GM12865 (cell line): Measurements from ENCODE around the gene OSCP1.

Experiments
- DNase-seq: peaks from one replicate; pipeline ENCODE4 v3.0.0; 2010; ENCODE audit warnings: low read depth
- H3K4me3 ChIP-seq: 2 replicates; pipeline ENCODE4 v1.5.1; 2011; ENCODE audit warnings: mild to moderate bottlenecking, low read depth, low read length, control low read depth
- TF ChIP-seq, protein P1 (sequence below): IDR thresholded peaks from 2 replicates; pipeline ENCODE4 v1.5.1; 2011; ENCODE audit warnings: low read length, control low read depth, low read depth, inconsistent platforms; ENCODE audit not compliant: insufficient read depth; ENCODE audit errors: missing control alignments

The OSCP1 gene

DNA sequence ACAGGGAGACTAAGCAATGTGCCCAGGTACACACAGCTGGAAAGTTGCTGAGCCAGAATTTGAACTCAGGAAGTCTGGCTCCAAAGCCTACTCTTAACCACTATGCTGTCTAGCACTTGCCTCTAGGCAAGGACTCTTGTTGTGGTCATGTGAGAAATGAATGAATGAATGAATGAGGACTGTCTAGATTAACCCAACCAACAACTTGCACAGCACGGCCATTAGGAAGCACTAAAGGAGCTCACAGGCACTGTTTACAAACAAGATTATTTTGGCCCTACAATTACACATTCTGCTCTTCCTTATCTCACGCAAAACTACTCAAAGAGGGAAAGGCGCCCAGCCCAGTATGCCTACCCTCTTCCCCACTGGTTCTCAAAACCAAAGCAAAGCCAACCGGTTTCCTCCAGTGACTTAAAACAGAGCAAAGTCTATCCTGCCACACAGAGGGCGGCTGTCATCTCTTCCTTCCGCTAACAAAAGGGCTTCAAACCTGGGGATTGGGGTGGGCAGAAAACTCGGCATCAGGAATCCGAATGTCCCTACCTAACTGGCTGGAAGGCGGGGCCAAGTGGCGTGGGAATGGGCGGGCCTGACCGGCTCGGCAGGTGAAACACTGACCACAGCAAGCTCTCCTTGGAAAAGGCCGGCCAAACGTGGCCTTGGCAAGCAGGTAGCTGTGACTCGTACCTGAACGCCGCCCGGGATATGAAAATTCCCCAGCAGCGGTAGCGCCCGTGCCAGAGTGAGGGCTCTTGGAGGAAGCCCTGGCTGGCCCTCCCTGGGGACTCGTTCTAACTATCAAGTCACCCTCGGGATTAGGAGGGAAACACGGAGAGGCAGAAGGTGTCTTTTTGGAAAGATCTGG is 65.5 kb downstream of the OSCP1 start:
- DNase-seq: peak; percentile 57

GRCh38 chr1:36383240-36383639 is 67.0 kb downstream of the OSCP1 start:
- H3K4me3 ChIP-seq: no peak overlapping the region
- no peak for DNase-seq
- TF ChIP-seq, protein P1, sequence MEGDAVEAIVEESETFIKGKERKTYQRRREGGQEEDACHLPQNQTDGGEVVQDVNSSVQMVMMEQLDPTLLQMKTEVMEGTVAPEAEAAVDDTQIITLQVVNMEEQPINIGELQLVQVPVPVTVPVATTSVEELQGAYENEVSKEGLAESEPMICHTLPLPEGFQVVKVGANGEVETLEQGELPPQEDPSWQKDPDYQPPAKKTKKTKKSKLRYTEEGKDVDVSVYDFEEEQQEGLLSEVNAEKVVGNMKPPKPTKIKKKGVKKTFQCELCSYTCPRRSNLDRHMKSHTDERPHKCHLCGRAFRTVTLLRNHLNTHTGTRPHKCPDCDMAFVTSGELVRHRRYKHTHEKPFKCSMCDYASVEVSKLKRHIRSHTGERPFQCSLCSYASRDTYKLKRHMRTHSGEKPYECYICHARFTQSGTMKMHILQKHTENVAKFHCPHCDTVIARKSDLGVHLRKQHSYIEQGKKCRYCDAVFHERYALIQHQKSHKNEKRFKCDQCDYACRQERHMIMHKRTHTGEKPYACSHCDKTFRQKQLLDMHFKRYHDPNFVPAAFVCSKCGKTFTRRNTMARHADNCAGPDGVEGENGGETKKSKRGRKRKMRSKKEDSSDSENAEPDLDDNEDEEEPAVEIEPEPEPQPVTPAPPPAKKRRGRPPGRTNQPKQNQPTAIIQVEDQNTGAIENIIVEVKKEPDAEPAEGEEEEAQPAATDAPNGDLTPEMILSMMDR: no peak

More for the DNA sequence above, 65.5 kb downstream of the OSCP1 start:
- TF ChIP-seq, protein P1: no peak
- peak overlapping the region; percentile 81 for H3K4me3 ChIP-seq

DNA sequence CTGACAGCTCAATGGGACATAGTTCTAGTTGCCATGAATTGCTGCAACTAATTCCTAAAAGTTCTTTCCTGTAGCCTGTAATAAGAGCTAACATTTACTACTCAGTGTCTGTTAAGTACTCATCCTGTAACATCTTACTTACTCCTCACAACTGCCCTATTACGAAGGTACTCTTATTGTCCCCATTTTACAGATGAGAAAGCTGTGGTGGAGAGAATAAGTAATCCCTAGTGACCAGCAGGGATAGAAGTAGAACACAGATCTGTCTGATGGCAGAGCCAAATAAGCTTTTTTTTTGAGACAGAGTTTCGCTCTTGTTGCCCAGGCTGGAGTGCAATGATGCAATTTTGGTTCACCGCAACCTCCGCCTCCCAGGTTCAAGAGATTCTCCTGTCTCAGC is 67.6 kb downstream of the OSCP1 start:
- H3K4me3 ChIP-seq: no peak overlapping the region
- DNase-seq: no peak
- TF ChIP-seq, protein P1: no peak

DNA sequence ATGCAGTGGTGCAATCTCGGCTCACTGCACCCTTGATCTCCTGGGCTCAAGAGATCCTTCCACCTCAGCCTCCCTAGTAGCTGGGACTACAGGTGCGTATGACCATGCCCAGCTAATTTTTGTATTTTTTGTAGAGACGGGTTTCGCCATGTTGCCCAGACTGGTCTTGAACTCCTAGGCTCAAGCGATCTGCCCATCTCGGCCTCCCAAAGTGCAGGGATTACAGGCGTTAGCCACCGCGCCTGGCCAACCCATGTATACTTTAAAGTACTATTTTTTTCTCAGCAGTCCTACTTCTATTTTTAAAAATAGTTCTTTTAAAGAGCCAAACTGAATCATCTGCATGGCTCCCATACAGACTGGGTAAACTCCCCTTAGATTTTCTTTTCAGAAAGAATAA is 68.0 kb downstream of the OSCP1 start:
- TF ChIP-seq, protein P1: no peak
- H3K4me3 ChIP-seq: no peak overlapping the region
- no peak for DNase-seq

- no peak for DNase-seq
- no peak overlapping the region for H3K4me3 ChIP-seq
- TF ChIP-seq, protein P1: no peak
Measured at GRCh38 chr1:36381405-36381804, 68.8 kb downstream of the OSCP1 start.

- no peak for DNase-seq
- no peak overlapping the region for H3K4me3 ChIP-seq
- TF ChIP-seq, protein P1: no peak
Measured at GRCh38 chr1:36380782-36381181, 69.5 kb downstream of the OSCP1 start.
